Placental epithelial cell (primary cell): ENCODE data around the gene ARPC4. TPM values are rescaled to one million over a fixed set of nuclear protein-coding genes. Genes with fewer than 3 reads are reported as not detected.

Experiments
- total RNA-seq: library from RNA; depleted of rRNA; stranded (reverse); fragments of >200 nt; gene quantifications from 2 replicates; pipeline ENCODE4 v1.2.3, GENCODE V29; 2012

ARPC4 gene
- total RNA-seq: 159 and 256 TPM in 2 replicates

DNA sequence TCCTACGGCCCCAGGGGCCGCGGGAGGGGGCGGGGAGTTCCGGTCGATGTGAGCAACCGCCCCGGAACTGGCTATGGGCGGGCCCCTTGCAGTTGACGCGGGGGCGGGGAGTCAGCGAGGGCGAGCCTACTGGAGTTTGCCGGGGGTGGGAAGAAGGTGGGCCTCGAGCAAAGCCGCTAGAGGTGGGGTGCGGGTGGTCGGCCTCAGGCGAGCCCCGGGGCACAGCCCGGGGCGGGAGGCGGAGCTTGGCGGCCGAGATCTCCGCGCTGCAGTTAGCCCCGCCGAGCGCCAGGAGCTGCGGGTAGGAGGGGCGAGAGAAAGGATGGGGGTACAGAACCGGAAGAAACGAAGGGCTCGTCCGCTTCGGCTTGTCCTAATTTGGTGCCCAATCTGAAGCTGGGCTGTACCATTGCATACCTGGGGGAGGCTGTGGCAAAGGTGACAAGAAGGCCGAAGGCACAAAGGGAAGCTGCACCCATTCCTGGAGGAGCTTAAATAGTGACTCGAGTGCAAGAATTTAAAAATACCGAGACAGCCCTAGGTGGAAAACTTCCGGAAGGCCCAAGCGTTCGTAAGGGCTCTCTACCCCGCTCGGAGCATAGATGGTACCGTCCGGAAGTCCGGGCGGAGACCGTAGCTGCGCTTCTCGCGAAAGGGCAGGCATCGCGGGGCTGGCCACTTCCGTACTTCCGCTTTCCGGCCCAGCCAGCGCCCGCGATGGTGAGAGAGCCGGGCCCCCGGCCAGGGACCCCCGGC is at the start of gene ARPC4, which contains the start of gene TADA3:
Gene ARPC4 (plus strand): TSS at position 678 of the 756 bp plus-strand sequence. CDS start 40 bp downstream, at position 718.
Gene TADA3 (minus strand): TSS at position 69 of the 756 bp plus-strand sequence. CDS start 1,007 bp downstream, outside the sequence.

GRCh38 chr3:9749645-9750555 is 43.0 kb upstream of the ARPC4 start, which contains the start of gene OGG1:
OGG1 (plus strand) TSS chr3:9749952; CDS start chr3:9750287, 335 bp downstream.

GRCh38 chr3:9769426-9770275 is 23.2 kb upstream of the ARPC4 start, which contains the start of gene CAMK1:
CAMK1 (minus strand) TSS chr3:9769947; CDS start chr3:9767749, 2,198 bp downstream.

GRCh38 chr3:9809615-9810432 is 16.9 kb downstream of the ARPC4 start, which contains the start of gene TTLL3:
TTLL3 (plus strand) TSS chr3:9810262; CDS start chr3:9810662, 400 bp downstream.

DNA sequence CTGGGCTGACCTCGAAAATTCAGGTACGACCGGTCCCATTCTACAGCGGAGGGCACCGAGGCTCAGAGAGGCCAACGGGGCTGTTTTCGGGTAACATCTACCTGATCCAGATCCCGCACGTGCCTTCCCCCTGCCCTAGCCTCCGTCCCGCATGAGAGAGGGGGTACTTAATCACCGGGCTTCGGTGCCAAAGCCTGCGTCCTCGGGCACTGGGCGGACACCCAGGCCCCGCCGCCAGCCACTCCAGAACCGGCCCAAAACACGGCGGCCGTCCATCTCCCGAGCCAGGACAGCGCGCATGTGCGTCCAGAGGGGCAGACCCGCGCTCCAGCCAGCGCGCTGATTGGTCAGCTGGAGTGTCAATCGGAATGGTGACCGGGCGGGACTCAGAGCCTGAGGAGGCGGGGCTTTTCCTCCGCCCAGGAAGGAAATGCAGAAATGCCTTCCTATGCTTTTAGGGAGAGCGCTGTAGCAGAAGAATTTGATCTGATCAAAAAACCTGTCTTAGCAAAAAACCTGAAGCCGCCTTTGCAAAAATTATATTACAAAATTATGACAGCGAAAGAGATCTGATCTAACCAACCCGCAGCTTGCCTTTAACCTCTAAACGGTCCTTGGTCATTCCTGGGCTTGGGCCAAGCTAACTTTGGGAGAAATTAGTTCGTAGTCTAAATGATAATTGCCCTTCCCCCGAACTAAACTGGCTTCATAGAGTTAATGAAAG is 51.0 kb downstream of the ARPC4 start, which contains the start of gene RPUSD3:
Gene RPUSD3 (minus strand): TSS at position 294 of the 724 bp plus-strand sequence. CDS start 18 bp downstream, at position 276.

Other genes starting within 250 kb of the ARPC4 start
- not detected in 2 replicates for gene LHFPL4, start 239.3 kb upstream of the ARPC4 start, total RNA-seq
- 27.9 and 36.7 TPM in 2 replicates for gene MTMR14, start 143.6 kb upstream of the ARPC4 start, total RNA-seq
- not detected in 2 replicates for gene CPNE9, start 89.2 kb upstream of the ARPC4 start, total RNA-seq
- 18.5 and 18.8 TPM in 2 replicates for gene BRPF1, start 61.3 kb upstream of the ARPC4 start, total RNA-seq
- gene OGG1, start 43.1 kb upstream of the ARPC4 start, total RNA-seq: 27.1 and 29.4 TPM in 2 replicates
- 1.6 and 2.5 TPM in 2 replicates for gene CAMK1, start 23.1 kb upstream of the ARPC4 start, total RNA-seq
- gene TADA3, start 609 bp upstream of the ARPC4 start, total RNA-seq: 71.1 and 83.3 TPM in 2 replicates
- 24.4 and 90.3 TPM in 2 replicates for gene TTLL3, start 17.2 kb downstream of the ARPC4 start, total RNA-seq
- gene RPUSD3, start 50.9 kb downstream of the ARPC4 start, total RNA-seq: 53.8 and 120 TPM in 2 replicates
- 3.5 and 5.1 TPM in 2 replicates for gene CIDEC, start 87.2 kb downstream of the ARPC4 start, total RNA-seq
- gene JAGN1, start 97.5 kb downstream of the ARPC4 start, total RNA-seq: 53.0 and 72.9 TPM in 2 replicates
- gene IL17RE, start 109.8 kb downstream of the ARPC4 start, total RNA-seq: 44.7 and 50.6 TPM in 2 replicates
- 365 and 408 TPM in 2 replicates for gene IL17RC, start 124.0 kb downstream of the ARPC4 start, total RNA-seq
- 33.5 and 40.8 TPM in 2 replicates for gene CRELD1, start 140.8 kb downstream of the ARPC4 start, total RNA-seq
- gene PRRT3, start 159.3 kb downstream of the ARPC4 start, total RNA-seq: 1.8 and 3.1 TPM in 2 replicates
- gene EMC3, start 193.8 kb downstream of the ARPC4 start, total RNA-seq: 33.4 and 41.2 TPM in 2 replicates
- gene FANCD2, start 233.4 kb downstream of the ARPC4 start, total RNA-seq: 6.3 and 9.7 TPM in 2 replicates